CD4-positive, alpha-beta T cell treated with Interleukin-6 for 4 hours (primary cell): ENCODE measurements around the gene DBN1.

Source experiments
- DNase-seq: peaks from one replicate; pipeline ENCODE4 v3.0.0-alpha.2; 2020; ENCODE audit warnings: mixed read lengths

The DBN1 gene

DNA sequence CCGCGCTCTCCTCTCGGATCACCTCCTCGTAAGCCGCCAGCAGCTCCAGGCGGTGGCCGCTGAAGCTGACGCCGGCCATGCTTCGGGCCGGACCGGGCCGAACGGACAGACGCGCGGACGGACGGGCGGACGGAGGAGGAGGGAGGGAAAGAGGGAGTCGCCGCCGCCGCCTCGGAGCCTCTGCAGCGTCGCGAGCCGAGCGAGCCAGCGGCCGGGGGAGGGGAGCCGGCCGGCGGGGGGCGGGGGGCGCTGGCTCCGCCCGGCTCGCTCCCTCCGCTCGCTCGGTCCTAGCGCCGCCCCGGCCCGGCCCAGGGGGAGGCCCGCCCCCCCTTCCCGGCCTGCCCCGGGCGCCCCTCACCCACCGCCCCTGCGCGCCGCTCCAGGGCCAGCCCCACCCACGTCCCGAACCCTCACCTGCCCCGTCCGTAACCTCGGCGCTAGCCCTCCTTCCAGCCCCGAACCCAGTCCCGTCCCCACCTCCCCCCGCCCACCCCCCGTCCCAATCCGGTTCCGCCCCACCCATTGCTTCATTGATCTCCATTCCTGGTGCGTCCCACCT lies at the start of gene DBN1:
Gene DBN1, minus strand, starts transcription at position 192 of the 559 bp plus-strand sequence. Its CDS starts 113 bp downstream, at position 79.
- DNase-seq = peak; percentile 43

DNA sequence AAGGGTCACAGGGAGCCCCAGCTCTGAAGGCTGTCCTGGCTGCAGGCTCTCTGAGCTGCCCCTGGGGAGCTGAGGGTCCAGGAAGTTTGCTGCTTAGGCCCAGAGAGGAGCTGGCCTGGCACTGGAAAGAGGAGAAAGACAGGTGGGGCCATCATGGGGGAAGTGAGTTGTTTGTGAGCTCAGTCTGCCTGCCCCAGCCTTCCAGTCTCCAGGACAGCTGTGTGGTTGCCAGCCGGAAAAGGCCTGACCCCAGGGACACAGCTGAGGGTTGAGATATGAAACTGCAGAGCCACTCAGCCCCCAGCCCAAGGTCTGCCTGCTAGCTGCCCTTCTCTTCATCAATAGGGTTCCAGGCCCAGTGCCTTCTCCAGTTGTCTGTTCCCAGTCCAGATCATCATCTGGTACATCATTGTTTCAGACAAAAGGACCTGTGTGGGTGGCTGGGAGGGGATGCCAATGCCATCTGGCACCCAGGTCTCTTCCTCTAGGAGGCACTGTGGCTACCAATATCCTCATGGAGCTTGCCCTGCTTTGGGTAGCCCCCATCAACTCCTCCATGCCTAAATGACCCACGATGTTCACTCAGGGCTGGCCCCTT lies 47.6 kb upstream of the DBN1 start:
- DNase-seq = no peak

DNA sequence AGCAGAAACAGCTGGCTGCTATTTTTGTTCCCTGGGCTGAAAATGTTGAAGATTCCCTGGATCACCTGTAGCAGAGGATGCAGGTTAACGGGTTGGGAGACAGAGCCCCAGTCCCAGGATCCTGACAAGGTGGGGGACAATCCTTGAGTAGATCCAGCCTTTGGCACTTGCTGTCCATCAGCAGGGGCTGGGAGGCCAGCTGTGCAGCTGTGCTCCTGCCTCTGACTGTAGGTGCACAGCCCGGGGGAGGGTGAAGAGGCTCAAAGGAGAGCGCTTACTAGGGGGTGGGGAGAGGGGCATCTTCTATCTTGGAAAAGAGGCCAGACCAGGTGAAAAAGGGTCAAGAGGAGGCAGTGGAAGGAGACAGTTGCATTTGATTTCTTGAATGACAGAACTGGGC lies 46.8 kb upstream of the DBN1 start:
- no peak for DNase-seq

DNA sequence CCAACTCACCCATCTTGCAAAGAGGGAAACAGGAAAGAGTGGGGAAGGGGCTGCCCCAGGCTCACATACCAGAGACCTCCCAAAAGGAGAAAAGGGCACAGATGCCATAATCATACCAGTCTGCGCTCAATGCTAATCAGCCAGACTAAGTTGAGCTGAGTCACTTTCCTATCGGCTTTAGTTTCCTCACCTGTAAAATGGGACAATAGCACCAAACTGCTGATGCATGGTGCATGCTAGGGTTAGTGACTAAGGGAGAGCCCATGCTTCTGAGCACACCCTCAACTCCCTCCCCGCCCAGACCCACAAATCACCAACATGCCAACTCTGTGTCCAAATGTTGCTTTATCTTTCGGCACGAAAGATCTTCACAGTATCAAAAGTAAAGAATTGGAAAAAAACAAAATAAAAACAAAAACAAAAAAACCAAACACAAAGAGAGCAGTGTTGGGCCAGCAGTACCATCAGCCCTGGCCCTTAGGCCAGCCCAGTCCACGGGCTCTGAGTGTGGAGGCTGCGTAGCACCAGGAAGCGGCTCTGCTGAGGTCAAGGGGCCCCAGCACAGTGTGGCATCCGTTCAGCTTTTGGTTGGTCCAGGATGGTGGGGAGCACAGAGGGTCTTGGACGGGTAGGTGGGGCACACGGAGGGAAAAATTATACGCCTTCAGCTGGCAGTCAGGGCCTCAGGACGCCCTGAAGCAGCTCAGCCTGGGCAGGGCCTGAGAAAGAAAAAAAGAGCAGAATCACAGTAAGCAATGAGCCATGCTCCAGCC lies 46.2 kb upstream of the DBN1 start:
- no peak for DNase-seq

DNA sequence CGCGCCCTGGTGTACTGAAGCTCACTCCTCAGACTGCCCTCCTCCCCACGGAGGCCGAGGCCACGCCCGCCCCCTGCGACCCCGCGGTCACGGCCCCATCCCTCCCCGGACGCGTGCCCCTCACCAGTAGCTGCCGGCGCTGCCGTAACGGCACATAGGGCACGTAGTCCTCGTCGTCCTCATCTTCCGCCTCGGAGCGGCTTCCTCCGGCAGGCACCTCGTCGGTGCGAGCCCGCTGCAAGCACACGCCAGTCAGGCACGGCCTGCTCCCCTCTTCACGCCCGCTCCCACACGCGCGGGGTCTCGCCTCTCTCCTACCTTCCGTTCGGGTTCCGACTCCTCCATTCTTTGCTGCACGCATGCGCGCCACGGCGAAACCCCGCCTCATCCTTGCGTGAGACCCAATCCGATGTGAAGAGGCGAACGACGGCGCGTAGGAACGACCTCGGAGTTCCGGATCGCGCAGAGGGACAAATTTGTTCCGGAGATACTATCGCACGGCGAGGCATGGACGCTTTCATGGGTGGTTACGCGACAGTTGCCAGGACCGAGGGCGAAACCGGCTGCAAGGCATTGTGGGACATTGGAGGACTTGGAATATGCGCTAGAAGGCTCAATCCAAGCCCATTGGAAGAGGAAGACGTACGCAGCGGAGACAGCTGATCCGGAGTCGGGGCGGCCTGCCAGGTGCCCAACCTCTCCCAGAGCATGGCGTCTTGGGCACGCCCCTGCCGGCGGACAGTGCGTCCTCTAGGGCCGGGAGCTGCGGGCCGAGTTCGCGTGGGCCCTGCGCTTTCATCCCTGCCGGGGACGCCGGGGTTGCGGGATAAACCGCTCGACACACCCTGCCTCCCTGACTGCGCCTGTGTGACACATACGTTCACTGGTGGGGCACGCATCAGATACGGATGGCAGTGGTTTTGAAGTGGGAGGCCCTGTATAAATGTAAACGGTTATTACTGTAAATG lies 43.5 kb upstream of the DBN1 start, which contains the start of gene DDX41:
Gene DDX41, minus strand, starts transcription at position 361 of the 968 bp plus-strand sequence. Its CDS starts 16 bp downstream, at position 345.
- peak; percentile 97 for DNase-seq

DNA sequence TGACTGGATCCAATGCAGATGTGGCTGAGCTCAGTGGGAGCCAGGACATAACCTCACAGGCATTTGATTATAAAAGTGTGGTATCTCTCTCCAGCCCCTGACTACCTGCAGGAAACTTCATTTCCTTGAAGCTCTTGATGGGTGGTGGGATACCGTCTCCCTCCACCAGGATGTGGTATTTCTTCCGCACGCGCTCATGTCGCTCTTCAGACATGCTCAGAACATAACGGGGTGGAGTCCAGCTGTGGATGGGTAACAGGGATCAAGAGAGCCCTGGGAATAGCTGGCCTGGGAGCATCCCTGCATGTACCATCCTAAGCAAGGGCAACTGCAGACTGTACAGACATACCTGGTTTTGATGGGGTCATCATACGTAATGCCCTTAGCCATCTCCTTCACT lies 42.1 kb upstream of the DBN1 start:
- no peak for DNase-seq

DNA sequence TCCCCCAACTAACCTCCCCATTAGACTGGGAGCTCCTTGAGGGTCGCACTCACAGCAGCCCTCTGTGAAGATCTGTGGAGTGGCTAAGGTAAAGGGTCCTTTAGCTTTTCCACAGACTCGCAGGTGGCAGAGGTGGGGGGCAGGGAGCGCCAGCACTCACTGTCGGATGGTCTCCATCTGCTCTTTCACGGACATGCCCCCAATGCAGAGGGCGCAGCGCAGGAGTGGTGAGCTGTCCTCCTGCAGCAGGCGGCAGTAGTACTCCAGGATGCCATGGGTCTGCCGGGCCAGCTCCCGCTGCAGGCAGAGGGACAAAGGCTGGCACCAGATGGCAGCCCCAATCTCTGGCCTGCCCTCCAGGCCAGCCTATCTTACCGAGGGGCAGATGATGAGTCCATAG lies 41.1 kb upstream of the DBN1 start:
- DNase-seq = no peak

DNA sequence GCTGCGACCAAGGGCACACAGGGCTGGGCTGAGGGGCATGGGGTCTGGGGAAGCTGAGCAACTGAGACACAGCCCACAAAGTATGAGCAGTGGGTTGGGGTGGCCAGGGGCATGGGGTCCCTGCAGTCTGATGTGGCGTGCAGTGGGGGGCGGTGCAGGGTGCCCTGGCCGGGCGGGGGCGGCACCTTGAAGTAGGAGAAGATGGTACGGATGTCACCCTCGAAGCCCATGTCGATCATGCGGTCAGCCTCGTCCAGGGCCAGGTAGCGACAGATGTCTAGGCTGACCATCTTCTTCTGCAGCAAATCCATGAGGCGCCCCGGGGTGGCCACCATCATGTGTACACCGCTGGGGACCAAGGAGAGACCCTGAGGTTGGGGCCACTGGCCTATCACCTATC lies 40.1 kb upstream of the DBN1 start:
- DNase-seq = no peak

DNA sequence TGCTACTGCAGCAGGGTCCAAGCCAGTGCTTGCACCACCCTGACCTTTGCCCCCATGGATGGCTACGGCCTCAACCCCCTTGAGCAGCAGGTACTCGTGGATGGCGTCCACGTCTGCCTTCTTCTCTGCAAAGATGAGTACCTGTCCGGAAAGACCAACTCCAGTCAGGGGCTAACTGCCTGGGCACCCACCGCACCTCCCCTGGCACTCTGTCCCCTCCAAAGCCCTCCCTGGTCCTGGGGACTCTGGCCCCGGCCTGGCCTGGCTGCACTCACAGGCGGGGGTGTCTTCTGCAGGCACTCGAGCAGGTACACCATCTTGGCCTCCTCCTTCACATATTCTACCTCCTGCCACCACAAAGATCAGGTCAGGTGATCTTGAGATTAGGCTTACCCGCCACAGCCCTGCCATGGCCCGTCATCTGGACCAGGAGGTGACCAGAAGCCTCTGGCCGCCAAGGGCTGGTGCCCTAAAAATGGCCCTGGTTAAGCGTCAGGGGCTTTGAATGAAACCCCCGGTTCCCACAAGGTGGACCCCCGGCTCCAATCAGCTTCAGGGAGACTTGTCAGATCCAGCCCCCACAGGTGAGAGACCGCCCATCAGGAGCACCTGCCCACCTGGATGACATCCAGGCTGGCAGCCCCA lies 39.4 kb upstream of the DBN1 start:
- DNase-seq = no peak

DNA sequence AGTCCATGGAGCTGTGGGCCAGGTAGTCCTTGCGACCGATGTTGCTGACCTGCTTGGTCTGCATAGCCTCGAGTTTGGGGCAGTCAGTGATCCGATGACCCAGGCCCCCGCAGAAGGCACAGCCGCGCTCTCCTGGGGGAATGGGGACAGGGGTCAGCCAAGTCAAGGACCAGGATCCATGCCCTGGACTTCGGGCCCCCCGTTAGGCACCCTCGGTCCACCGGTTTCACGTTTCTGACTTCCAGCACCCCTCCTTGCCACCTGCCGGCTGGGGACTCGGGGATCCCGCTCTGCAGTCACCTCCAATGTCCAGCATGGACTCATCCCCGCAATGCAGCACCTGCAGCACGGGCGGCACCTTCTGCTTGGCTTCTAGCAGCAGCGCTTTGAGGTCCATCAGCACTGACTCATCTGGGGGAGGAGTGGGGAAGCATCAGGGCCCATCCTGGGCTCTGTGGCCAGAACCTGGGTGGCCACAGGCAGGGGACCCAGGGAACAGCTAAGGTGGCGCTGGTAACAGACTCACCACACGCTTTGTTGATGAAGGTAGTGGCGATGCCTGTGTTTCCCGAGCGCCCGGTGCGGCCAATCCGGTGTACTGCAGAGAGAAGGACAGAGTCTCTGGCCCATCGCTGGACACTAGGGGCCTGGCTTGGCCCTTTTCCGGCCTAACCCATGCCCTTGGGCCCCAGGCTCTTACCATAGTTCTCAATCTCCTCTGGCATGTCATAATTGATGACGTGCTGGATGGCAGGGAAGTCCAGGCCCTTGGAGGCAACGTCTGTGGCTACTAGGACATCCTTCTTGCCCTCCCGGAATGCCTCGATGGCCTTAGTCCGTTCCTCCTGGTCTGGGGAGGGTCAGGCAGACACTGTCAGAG lies 38.6 kb upstream of the DBN1 start:
- no peak for DNase-seq

DNA sequence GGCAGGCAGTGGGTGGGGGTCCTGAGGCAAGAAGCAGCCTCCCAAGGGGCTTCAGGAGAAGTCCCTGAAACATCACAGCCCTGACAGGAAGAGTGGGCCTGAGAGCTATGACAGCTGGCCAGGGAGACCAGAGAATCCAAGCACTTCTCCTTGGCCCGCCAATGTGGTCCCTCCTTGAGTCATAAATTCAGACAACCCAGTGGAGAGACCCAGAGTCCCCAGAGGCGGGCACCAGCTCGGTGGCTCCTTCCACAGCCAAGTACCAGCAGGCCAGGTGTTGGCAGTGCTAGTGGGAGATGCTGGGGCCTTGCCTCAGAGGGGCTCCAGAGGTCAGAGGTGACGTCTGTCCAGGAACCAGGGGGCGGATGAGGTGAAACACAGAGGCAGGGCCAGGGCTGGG lies 37.7 kb upstream of the DBN1 start:
- no peak for DNase-seq

DNA sequence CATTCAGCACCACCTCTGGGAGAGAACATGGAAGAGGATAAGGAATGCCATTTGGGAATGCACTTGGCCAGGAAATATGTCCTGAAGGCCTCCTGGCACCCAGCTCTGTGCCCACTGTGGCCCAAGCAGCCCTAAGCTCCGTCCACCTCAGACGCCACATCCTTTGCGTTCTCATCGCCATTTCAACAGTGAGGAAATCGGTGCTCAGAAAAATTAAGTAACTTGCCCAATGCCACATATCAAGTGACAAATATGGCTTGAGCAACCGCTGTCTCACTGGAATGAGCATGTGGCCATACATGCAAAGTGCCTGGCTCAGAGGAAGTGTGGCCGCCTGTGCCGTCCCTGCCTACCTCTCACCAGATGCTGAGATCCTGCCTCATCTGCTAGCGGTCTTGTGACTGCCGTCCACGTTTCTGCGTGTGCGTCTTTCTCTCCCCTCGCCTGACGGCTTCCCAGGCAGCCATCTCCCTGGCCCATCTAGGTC lies 37.2 kb upstream of the DBN1 start:
- no peak for DNase-seq

DNA sequence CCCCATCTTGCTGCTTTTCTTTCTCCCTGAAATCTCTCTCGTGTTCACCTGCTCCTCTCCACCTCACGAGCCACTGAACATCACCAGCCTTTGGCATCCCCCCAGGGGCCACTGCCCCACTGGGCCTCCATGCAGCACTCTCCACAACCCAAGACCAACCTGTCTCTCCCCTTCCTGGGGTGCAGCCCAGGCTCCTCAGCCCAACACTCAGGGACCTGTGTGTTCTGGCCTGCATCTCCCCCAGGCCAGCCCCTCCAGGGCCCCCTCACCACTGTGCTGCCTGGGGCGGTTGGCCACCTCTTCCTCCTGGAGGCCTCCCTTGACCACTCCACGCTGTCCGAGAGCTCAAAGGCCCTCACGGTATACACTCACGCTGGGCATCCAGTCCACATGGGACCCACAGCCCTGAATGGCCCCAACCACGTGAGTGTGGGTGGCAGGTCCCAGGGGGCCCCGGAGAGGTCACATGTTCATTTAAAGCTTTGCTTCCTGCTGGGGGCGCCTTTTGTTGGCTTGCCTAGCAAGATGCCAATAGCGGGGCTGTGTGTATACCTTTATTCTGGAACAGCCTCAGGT lies 36.6 kb upstream of the DBN1 start:
- DNase-seq = no peak

DNA sequence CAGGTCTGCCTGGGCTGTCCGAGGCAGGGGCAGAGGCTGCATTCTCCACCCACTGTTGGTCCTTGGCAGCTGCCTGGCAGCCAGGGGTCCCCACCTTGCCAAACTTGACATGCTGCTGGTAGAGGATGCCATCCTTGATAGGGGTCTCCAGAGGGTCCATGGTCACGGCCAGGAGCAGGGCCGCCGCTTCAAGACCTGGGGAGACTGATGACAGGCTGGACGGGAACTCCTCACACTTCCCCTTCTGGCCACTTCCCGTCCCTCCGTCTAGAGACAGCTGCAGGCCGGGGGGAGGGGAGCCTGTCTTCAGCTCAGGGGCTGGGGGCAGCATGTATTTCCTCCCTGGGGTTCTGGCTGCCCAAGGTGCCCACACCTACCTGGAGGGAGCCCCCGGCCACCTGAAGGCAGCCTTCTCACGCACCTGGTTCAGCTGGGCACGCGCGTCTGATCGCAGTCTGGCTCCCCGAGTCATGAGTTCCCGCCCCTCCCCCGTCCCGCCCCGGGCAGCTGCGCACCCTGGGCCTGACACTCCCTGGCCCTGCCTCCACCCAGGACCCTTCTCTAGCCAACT lies 36.0 kb upstream of the DBN1 start, which contains the start of gene DOK3:
Gene DOK3, minus strand, starts transcription at position 446 of the 571 bp plus-strand sequence. Its CDS starts 286 bp downstream, at position 160.
- DNase-seq = no peak

DNA sequence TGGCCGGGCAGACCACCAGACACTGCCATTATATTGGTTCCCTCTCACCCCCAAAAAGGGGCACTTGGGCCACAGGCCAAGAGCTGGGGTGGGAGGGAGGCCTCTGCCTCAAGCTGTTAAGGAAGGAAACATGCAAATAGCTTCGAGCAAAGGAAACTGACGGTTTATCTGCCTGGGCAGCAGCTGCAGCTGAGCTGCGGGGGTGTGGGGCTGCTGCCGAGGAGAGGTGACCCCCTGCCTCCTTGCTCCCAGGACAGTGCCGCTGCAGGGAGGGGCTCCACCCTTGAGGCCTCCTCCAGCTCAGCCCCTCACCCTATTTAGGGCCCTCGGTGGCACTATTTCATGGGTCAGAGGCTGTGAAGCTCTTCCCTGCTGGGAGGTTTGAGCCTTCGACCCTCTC lies 35.4 kb upstream of the DBN1 start:
- no peak for DNase-seq

DNA sequence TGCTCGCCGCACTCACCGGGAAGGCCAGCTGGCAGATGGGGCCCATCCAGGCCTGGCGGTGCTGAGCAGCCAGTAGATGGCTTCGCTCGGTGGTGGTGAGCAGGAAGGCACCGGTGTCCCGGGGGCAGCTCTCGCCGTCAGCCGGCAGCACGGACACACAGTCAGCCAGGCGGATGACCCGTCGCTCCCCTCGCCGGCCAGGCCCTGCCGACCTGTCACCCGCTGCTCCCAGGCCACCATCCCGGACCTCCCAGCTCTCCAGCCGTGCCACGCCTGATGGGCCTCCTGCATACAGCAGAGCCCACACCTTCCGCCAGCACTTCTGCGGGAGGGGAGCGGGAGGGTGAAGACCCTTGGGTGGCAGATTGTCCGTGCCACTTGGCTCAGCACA lies 34.8 kb upstream of the DBN1 start:
- DNase-seq = no peak

DNA sequence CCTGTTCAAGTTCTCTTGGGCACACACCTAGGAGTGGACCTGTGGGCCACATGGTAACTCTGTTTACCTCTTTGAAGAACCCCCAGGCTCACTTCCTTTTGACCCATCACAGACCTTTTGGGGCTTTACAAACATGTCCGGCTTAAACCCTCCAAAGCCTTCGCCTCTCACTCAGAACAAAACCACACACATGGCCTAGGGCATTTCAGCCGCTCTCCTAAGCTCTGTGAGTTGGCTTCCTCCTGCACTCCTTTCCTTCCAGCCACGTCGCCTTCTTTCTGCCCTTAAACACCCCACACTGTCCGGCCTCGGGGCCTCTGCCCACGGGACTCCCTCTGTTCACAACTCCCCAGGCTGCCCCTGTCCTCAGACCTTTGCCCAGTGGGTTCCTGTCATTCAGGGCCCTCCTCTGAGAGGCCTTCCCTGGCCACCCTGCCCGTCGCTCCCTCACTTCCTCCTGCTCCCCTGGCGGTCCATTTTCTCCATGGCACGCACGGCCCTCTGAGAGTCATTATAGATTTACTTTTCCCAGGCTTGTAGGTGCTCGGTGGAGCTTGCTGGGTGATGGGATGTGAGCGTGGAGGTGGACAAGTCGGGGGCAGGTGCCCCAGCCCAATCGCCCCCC lies 34.3 kb upstream of the DBN1 start:
- DNase-seq = no peak

DNA sequence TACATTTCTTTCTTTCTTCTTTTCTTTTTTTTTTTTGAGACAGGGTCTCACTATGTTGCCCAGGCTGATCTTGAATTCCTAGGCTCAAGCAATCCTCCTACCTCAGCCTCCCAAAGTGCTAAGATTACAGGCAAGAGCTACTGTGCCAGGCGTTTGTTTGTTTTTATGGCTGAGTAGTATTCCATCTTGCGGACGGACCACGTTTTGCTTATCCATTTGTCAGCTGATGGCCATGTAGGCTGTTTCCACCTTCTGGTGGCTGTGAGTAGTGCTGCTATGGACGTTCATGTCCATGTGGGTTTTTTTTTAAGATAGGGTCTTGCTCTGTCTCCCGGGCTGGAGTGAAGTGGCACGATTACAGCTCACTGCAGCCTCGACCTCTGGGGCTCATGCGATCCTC lies 33.7 kb upstream of the DBN1 start:
- DNase-seq = no peak

DNA sequence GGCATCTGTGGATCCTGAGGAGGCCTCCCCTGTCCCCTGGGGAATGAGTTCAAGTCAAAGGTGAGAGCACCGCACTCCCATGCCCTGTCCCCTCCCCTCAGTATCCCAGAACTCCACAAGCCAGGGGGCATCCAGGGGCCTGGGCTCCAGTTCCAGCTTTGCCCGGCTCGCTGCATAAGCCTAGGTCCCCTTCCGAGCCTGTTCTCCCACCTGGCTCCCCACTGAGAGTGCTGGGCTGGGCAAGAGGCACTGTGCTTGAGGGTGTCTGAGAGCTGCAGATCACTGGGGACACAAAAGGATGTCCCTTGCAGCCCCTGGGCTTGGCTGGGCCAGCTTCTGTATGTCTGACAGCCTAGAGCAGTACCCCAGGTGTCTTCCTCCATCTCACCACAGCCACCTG lies 31.6 kb upstream of the DBN1 start:
- DNase-seq = no peak
